Activated T-cell treated with anti-CD3 and anti-CD28 coated beads, Interleukin-2, amount 50 U/mL, for 1 hour (primary cell): ENCODE measurements around the gene NPAS3.

Experiments used
- DNase-seq: peaks from one replicate; pipeline ENCODE4 v3.0.0-alpha.2; 2020

Gene NPAS3

GRCh38 chr14:32940711-32941667 lies 2.3 kb downstream of the NPAS3 start:
- DNase-seq: no peak

- no peak for DNase-seq
Measured at GRCh38 chr14:32941668-32942065, 3.0 kb downstream of the NPAS3 start.

GRCh38 chr14:32947081-32947480 lies 8.4 kb downstream of the NPAS3 start:
- DNase-seq: no peak

- DNase-seq: no peak
Measured at GRCh38 chr14:32947792-32948191, 9.1 kb downstream of the NPAS3 start.

GRCh38 chr14:32950584-32950983 lies 11.9 kb downstream of the NPAS3 start:
- no peak for DNase-seq

- DNase-seq: no peak
Measured at GRCh38 chr14:32967421-32967820, 28.7 kb downstream of the NPAS3 start.

- no peak for DNase-seq
Measured at GRCh38 chr14:32968972-32969544, 30.4 kb downstream of the NPAS3 start.

GRCh38 chr14:32977913-32978312 lies 39.2 kb downstream of the NPAS3 start:
- no peak for DNase-seq

- DNase-seq: no peak
Measured at GRCh38 chr14:32978691-32979255, 40.1 kb downstream of the NPAS3 start.

- DNase-seq: no peak
Measured at GRCh38 chr14:32980178-32980901, 41.7 kb downstream of the NPAS3 start.

GRCh38 chr14:32980902-32981501 lies 42.3 kb downstream of the NPAS3 start:
- DNase-seq: no peak

GRCh38 chr14:32984241-32984930 lies 45.7 kb downstream of the NPAS3 start:
- DNase-seq: no peak

GRCh38 chr14:32985866-32986265 lies 47.2 kb downstream of the NPAS3 start:
- DNase-seq: no peak

- DNase-seq: no peak
Measured at GRCh38 chr14:32986791-32987540, 48.3 kb downstream of the NPAS3 start.

GRCh38 chr14:32991691-32992090 lies 53.0 kb downstream of the NPAS3 start:
- DNase-seq: no peak

GRCh38 chr14:32993921-32994320 lies 55.2 kb downstream of the NPAS3 start:
- DNase-seq: no peak

- DNase-seq: no peak
Measured at GRCh38 chr14:32996343-32996742, 57.7 kb downstream of the NPAS3 start.

GRCh38 chr14:32998433-32998832 lies 59.8 kb downstream of the NPAS3 start:
- DNase-seq: no peak

- no peak for DNase-seq
Measured at GRCh38 chr14:33009673-33010072, 71.0 kb downstream of the NPAS3 start.

GRCh38 chr14:33010495-33010894 lies 71.8 kb downstream of the NPAS3 start:
- no peak for DNase-seq

GRCh38 chr14:33014710-33015109 lies 76.0 kb downstream of the NPAS3 start:
- no peak for DNase-seq

- no peak for DNase-seq
Measured at GRCh38 chr14:33016613-33017012, 77.9 kb downstream of the NPAS3 start.
